Measurements from ENCODE around the gene FLOT2.

Gene FLOT2

DNA sequence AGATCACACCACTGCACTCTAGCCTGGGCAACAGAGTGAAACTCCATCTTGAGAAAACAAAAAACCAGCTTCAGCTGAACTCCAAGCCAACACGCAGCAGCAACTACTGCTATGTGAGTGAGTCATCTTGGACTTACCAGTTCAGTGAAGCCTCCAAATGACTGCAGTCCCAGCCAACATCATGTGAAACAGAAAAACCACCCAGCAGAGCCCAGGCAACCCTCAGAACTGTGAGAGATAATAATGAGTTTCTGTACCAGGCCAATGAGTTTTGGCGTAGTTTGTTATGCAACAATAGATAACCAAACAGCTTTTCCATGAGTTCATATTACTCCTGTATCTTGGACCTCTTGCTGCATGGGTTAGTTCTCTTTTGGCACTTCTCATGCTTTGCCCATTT is 30.5 kb upstream of the FLOT2 start:
- TF ChIP-seq, protein P1, sequence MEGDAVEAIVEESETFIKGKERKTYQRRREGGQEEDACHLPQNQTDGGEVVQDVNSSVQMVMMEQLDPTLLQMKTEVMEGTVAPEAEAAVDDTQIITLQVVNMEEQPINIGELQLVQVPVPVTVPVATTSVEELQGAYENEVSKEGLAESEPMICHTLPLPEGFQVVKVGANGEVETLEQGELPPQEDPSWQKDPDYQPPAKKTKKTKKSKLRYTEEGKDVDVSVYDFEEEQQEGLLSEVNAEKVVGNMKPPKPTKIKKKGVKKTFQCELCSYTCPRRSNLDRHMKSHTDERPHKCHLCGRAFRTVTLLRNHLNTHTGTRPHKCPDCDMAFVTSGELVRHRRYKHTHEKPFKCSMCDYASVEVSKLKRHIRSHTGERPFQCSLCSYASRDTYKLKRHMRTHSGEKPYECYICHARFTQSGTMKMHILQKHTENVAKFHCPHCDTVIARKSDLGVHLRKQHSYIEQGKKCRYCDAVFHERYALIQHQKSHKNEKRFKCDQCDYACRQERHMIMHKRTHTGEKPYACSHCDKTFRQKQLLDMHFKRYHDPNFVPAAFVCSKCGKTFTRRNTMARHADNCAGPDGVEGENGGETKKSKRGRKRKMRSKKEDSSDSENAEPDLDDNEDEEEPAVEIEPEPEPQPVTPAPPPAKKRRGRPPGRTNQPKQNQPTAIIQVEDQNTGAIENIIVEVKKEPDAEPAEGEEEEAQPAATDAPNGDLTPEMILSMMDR (conservative IDR thresholded peaks at IDR 0.05; ENCODE audit: low read depth, low read length) = no peak
- no peak overlapping the region for H3K4me3 ChIP-seq (ENCODE audit: low read length)
- DNase-seq (ENCODE audit: low read depth) = no peak

DNA sequence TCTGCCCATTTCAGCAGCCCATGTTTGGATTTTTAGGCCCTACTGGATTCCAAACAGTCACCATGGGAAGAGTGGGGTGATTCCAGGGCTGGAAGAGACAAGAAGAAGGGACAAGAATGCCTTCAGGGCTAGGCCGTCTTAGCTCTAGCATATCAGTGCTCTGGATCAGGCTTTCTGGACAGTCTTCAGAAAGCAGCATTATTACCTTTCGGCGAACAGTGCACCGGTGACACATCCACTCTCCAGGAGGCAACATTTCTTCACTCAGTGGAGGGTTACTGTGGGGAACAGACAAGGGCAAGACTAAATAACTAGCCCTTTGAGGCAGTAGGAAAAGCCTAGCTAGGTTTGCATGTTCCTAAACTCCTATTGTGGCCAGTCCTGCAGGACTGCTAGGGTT is 29.3 kb upstream of the FLOT2 start:
- DNase-seq (ENCODE audit: low read depth) = no peak
- H3K4me3 ChIP-seq (ENCODE audit: low read length) = no peak overlapping the region
- TF ChIP-seq, protein P1 (conservative IDR thresholded peaks at IDR 0.05; ENCODE audit: low read depth, low read length) = no peak

DNA sequence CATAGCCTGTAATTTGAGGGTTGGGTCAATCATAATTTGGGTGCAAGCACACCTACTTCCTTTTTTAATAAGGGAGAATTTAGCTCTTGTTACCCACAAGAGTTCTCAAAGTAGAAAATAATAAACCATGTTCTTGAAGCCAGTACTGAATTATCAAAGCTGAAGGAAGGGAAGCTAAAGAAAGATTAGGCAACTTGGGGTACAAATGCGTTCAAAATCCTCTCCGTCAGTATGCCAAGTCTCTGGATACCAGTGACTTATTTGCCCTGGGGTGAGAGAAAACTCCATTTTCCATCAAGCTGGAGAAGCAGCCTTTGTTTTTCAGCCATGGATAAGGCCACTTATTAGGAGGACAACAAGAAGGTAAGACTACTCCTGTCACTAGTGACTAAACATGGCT is 28.8 kb upstream of the FLOT2 start:
- TF ChIP-seq, protein P1 (conservative IDR thresholded peaks at IDR 0.05; ENCODE audit: low read depth, low read length) = no peak
- DNase-seq (ENCODE audit: low read depth) = no peak
- H3K4me3 ChIP-seq (ENCODE audit: low read length) = no peak overlapping the region

DNA sequence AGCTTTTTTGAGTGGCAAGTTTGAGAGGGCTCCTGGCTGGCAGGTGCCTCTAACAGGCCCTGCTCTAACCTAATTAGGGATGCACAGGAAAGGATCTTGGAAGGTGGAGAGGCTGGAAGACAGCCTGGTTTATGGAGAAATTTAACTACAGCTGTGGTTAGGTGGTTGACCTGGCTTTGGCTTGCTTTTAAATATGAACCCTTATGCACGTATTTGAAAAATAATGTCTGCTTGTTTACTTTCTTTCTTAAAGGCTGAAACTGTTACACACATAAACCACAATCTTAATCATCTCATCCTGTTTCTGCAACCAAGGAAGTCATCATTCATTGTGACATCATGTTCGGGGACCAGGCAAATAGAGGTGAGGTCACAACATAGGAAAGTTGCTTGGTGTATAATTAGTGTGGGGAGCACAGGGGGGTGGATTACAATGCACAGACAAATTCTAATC is 28.4 kb upstream of the FLOT2 start:
- TF ChIP-seq, protein P1 (conservative IDR thresholded peaks at IDR 0.05; ENCODE audit: low read depth, low read length) = no peak
- no peak for DNase-seq (ENCODE audit: low read depth)
- no peak overlapping the region for H3K4me3 ChIP-seq (ENCODE audit: low read length)

DNA sequence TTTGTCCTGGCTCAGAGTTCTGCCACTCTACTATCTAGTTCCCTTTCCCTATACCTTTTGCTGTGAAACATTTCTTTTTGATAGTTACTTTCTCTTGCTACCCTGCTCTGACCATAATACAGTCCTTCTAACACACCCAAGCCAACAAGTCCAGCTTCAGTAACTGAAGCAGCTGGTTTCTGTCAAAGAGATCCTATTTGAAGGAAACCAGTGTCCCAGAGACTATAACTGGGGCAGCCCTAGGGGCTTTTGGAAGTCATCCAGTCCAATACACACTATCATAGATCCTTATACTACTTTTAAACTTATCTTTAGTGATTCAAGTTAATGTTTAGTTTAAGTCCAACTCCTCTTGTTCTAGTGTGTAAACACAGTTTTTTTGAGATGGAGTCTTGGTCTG is 22.7 kb upstream of the FLOT2 start:
- H3K4me3 ChIP-seq (ENCODE audit: low read length) = no peak overlapping the region
- TF ChIP-seq, protein P1 (conservative IDR thresholded peaks at IDR 0.05; ENCODE audit: low read depth, low read length) = no peak
- DNase-seq (ENCODE audit: low read depth) = no peak

DNA sequence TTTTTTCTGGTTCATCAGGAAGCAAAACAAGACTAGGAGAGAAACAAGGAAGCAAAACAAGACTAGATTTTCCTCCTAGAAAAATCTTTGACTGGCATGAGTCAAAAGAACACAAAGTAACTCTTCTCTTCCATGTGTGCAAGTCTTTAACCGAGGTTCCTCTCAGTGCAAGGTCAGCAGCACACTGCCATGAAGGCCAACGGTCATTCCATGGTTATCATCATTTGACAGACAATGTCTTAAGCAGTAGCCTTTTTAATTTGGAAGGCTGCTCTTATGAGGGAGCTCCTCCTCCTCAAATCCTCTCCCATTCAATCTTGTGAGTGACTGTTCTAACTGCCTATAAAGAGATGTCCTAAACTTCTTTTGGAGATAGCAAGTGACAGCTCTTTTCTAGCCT is 20.8 kb upstream of the FLOT2 start:
- TF ChIP-seq, protein P1 (conservative IDR thresholded peaks at IDR 0.05; ENCODE audit: low read depth, low read length) = no peak
- H3K4me3 ChIP-seq (ENCODE audit: low read length) = no peak overlapping the region
- no peak for DNase-seq (ENCODE audit: low read depth)

DNA sequence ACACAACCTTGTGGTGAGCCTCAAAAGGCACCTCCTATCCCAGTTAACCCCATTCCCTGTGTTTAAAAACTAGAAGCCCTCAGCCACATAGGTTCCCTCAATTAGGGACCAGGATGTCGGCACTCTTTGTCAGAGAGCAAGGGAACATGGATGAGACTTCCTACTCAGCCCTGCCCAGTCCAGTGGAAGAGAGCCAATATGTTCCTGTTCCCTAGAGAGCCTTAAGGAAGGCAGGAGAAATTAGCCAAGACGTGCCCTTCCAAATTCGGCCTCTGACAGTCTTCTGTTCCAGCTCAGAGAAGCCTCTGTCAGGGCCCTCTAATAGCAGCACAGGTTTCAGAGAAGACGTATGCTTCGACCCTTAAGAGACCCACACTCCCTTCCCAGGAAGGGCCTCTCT is 19.9 kb upstream of the FLOT2 start:
- no peak overlapping the region for H3K4me3 ChIP-seq (ENCODE audit: low read length)
- DNase-seq (ENCODE audit: low read depth) = no peak
- TF ChIP-seq, protein P1 (conservative IDR thresholded peaks at IDR 0.05; ENCODE audit: low read depth, low read length) = no peak
